ENCODE data around the gene SCN10A. TPM values are rescaled to one million over a fixed set of nuclear protein-coding genes. Genes with fewer than 3 reads are reported as not detected.

Gene SCN10A
- total RNA-seq, 1 experiment from 2014 or later: not detected

DNA sequence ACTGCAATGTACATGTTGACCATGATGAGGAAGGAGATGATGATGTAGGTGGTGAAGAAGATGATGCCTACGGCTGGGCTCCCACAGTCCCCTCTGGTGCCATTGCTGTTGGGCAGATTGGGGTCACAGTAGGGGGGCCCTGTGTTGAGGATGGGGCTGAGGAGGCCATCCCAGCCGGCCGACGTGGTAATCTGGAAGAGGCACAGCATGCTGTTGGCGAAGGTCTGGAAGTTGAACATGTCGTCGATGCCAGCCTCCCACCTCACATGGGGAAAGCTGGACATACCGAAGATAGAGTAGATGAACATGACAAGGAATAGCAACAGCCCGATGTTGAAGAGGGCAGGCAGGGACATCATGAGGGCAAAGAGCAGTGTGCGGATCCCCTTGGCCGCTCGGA lies 118.0 kb downstream of the SCN10A start:
- Mint-ChIP-seq H3K36me3 (no peaks in the 10 kb centered on the region), H3K27me3 (ENCODE audit: low read depth) (no peaks in the 10 kb centered on the region; the same call in 1 of the 2 replicates), H3K4me1 (no peaks in the 10 kb centered on the region), H3K4me3 (no peak overlapping the region), H3K27ac (no peak overlapping the region), H3K9me3 (peaks cover 8% of the 10 kb centered on the region; the same call in 1 of the 2 replicates)
- CTCF ChIA-PET: no interaction called here
- ATAC-seq: no peak
- TF ChIP-seq NFE2L1 (CRISPR knock-in tag; IDR thresholded peaks at IDR 0.05) (no peak), JUN (CRISPR knock-in tag; IDR thresholded peaks at IDR 0.05) (no peak), ETV6 (CRISPR knock-in tag; IDR thresholded peaks at IDR 0.05) (no peak), CREM (CRISPR knock-in tag; IDR thresholded peaks at IDR 0.05) (no peak), NFATC4 (CRISPR knock-in tag; IDR thresholded peaks at IDR 0.05) (no peak), ZNF317 (CRISPR knock-in tag; IDR thresholded peaks at IDR 0.05; ENCODE audit: borderline replicate concordance, low read depth) (no peak), ZNF263 (CRISPR knock-in tag; IDR thresholded peaks at IDR 0.05; ENCODE audit: low read depth) (no peak), GABPB1 (CRISPR knock-in tag; IDR thresholded peaks at IDR 0.05) (no peak), TEAD4 (CRISPR knock-in tag; IDR thresholded peaks at IDR 0.05) (no peak), FOXP1 (CRISPR knock-in tag; IDR thresholded peaks at IDR 0.05; ENCODE audit: borderline replicate concordance) (no peak), RELA (CRISPR knock-in tag; IDR thresholded peaks at IDR 0.05; ENCODE audit: borderline replicate concordance) (no peak), FOXK1 (CRISPR knock-in tag; IDR thresholded peaks at IDR 0.05) (no peak), ZNF138 (CRISPR knock-in tag; conservative IDR thresholded peaks at IDR 0.05) (no peak), TCF7 (CRISPR knock-in tag; IDR thresholded peaks at IDR 0.05; ENCODE audit: low read depth) (no peak)
- TF ChIP-seq, protein P1, sequence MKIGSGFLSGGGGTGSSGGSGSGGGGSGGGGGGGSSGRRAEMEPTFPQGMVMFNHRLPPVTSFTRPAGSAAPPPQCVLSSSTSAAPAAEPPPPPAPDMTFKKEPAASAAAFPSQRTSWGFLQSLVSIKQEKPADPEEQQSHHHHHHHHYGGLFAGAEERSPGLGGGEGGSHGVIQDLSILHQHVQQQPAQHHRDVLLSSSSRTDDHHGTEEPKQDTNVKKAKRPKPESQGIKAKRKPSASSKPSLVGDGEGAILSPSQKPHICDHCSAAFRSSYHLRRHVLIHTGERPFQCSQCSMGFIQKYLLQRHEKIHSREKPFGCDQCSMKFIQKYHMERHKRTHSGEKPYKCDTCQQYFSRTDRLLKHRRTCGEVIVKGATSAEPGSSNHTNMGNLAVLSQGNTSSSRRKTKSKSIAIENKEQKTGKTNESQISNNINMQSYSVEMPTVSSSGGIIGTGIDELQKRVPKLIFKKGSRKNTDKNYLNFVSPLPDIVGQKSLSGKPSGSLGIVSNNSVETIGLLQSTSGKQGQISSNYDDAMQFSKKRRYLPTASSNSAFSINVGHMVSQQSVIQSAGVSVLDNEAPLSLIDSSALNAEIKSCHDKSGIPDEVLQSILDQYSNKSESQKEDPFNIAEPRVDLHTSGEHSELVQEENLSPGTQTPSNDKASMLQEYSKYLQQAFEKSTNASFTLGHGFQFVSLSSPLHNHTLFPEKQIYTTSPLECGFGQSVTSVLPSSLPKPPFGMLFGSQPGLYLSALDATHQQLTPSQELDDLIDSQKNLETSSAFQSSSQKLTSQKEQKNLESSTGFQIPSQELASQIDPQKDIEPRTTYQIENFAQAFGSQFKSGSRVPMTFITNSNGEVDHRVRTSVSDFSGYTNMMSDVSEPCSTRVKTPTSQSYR (CRISPR knock-in tag; IDR thresholded peaks at IDR 0.05): no peak
- TF ChIP-seq, protein P2, sequence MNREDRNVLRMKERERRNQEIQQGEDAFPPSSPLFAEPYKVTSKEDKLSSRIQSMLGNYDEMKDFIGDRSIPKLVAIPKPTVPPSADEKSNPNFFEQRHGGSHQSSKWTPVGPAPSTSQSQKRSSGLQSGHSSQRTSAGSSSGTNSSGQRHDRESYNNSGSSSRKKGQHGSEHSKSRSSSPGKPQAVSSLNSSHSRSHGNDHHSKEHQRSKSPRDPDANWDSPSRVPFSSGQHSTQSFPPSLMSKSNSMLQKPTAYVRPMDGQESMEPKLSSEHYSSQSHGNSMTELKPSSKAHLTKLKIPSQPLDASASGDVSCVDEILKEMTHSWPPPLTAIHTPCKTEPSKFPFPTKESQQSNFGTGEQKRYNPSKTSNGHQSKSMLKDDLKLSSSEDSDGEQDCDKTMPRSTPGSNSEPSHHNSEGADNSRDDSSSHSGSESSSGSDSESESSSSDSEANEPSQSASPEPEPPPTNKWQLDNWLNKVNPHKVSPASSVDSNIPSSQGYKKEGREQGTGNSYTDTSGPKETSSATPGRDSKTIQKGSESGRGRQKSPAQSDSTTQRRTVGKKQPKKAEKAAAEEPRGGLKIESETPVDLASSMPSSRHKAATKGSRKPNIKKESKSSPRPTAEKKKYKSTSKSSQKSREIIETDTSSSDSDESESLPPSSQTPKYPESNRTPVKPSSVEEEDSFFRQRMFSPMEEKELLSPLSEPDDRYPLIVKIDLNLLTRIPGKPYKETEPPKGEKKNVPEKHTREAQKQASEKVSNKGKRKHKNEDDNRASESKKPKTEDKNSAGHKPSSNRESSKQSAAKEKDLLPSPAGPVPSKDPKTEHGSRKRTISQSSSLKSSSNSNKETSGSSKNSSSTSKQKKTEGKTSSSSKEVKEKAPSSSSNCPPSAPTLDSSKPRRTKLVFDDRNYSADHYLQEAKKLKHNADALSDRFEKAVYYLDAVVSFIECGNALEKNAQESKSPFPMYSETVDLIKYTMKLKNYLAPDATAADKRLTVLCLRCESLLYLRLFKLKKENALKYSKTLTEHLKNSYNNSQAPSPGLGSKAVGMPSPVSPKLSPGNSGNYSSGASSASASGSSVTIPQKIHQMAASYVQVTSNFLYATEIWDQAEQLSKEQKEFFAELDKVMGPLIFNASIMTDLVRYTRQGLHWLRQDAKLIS (CRISPR knock-in tag; IDR thresholded peaks at IDR 0.05; ENCODE audit: borderline replicate concordance): no peak
- TF ChIP-seq, protein P3, sequence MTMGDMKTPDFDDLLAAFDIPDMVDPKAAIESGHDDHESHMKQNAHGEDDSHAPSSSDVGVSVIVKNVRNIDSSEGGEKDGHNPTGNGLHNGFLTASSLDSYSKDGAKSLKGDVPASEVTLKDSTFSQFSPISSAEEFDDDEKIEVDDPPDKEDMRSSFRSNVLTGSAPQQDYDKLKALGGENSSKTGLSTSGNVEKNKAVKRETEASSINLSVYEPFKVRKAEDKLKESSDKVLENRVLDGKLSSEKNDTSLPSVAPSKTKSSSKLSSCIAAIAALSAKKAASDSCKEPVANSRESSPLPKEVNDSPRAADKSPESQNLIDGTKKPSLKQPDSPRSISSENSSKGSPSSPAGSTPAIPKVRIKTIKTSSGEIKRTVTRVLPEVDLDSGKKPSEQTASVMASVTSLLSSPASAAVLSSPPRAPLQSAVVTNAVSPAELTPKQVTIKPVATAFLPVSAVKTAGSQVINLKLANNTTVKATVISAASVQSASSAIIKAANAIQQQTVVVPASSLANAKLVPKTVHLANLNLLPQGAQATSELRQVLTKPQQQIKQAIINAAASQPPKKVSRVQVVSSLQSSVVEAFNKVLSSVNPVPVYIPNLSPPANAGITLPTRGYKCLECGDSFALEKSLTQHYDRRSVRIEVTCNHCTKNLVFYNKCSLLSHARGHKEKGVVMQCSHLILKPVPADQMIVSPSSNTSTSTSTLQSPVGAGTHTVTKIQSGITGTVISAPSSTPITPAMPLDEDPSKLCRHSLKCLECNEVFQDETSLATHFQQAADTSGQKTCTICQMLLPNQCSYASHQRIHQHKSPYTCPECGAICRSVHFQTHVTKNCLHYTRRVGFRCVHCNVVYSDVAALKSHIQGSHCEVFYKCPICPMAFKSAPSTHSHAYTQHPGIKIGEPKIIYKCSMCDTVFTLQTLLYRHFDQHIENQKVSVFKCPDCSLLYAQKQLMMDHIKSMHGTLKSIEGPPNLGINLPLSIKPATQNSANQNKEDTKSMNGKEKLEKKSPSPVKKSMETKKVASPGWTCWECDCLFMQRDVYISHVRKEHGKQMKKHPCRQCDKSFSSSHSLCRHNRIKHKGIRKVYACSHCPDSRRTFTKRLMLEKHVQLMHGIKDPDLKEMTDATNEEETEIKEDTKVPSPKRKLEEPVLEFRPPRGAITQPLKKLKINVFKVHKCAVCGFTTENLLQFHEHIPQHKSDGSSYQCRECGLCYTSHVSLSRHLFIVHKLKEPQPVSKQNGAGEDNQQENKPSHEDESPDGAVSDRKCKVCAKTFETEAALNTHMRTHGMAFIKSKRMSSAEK (CRISPR knock-in tag; IDR thresholded peaks at IDR 0.05; ENCODE audit: borderline replicate concordance): no peak
- TF ChIP-seq, protein P4, sequence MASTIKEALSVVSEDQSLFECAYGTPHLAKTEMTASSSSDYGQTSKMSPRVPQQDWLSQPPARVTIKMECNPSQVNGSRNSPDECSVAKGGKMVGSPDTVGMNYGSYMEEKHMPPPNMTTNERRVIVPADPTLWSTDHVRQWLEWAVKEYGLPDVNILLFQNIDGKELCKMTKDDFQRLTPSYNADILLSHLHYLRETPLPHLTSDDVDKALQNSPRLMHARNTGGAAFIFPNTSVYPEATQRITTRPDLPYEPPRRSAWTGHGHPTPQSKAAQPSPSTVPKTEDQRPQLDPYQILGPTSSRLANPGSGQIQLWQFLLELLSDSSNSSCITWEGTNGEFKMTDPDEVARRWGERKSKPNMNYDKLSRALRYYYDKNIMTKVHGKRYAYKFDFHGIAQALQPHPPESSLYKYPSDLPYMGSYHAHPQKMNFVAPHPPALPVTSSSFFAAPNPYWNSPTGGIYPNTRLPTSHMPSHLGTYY (CRISPR knock-in tag; IDR thresholded peaks at IDR 0.05): no peak
- TF ChIP-seq, protein P5, sequence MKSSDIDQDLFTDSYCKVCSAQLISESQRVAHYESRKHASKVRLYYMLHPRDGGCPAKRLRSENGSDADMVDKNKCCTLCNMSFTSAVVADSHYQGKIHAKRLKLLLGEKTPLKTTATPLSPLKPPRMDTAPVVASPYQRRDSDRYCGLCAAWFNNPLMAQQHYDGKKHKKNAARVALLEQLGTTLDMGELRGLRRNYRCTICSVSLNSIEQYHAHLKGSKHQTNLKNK (CRISPR knock-in tag; IDR thresholded peaks at IDR 0.05): no peak
- TF ChIP-seq, protein P6, sequence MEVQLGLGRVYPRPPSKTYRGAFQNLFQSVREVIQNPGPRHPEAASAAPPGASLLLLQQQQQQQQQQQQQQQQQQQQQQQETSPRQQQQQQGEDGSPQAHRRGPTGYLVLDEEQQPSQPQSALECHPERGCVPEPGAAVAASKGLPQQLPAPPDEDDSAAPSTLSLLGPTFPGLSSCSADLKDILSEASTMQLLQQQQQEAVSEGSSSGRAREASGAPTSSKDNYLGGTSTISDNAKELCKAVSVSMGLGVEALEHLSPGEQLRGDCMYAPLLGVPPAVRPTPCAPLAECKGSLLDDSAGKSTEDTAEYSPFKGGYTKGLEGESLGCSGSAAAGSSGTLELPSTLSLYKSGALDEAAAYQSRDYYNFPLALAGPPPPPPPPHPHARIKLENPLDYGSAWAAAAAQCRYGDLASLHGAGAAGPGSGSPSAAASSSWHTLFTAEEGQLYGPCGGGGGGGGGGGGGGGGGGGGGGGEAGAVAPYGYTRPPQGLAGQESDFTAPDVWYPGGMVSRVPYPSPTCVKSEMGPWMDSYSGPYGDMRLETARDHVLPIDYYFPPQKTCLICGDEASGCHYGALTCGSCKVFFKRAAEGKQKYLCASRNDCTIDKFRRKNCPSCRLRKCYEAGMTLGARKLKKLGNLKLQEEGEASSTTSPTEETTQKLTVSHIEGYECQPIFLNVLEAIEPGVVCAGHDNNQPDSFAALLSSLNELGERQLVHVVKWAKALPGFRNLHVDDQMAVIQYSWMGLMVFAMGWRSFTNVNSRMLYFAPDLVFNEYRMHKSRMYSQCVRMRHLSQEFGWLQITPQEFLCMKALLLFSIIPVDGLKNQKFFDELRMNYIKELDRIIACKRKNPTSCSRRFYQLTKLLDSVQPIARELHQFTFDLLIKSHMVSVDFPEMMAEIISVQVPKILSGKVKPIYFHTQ (CRISPR knock-in tag; IDR thresholded peaks at IDR 0.05): no peak
- no peak for DNase-seq (ENCODE audit: low spot score)
- POLR2A ChIA-PET: no interaction called here
